Type B pancreatic cell (in vitro differentiated cells): ENCODE data around the gene XKRX. TPM values are rescaled to one million over a fixed set of nuclear protein-coding genes. Genes with fewer than 3 reads are reported as not detected.
A peak's percentile ranks its signal among the peaks of the same experiment; 100 is the strongest.

Experiments used
- DNase-seq: peaks from one replicate; pipeline ENCODE4 v3.0.0; 2021; ENCODE audit warnings: mixed read lengths; ENCODE audit not compliant: unreplicated experiment; ENCODE audit errors: extremely low spot score
- H3K27ac Mint-ChIP-seq: 2 replicates; pipeline ENCODE4 v1.8.0; 2021; ENCODE audit warnings: mild to moderate bottlenecking, mixed read lengths
- H3K27me3 Mint-ChIP-seq: 2 replicates; pipeline ENCODE4 v1.8.0; 2021; ENCODE audit warnings: mixed read lengths
- H3K36me3 Mint-ChIP-seq: 2 replicates; pipeline ENCODE4 v1.8.0; 2021; ENCODE audit warnings: mixed read lengths
- H3K4me1 Mint-ChIP-seq: one replicate; pipeline ENCODE4 v1.8.0; 2021; ENCODE audit warnings: mixed read lengths; ENCODE audit not compliant: unreplicated experiment
- H3K4me3 Mint-ChIP-seq: 2 replicates; pipeline ENCODE4 v1.8.0; 2021; ENCODE audit warnings: mild to moderate bottlenecking, mixed read lengths
- H3K9me3 Mint-ChIP-seq: 2 replicates; pipeline ENCODE4 v1.8.0; 2021; ENCODE audit warnings: mixed read lengths
- CTCF ChIP-seq: fragments of 200-600 bp; sonication (generic); conservative IDR thresholded peaks from 2 replicates; pipeline ENCODE4 v1.5.0; 2021; ENCODE audit warnings: antibody characterized with exemption, mild to moderate bottlenecking
- total RNA-seq: library from RNA; stranded (reverse); gene quantifications from 2 replicates; pipeline ENCODE4 v1.2.1, GENCODE V29; 2021; ENCODE audit warnings: low replicate concordance

XKRX gene
- total RNA-seq, 1 donor from 2014 or later: 1.7 TPM

GRCh38 chrX:100904433-100904832 is 24.3 kb downstream of the XKRX start:
- H3K4me3 Mint-ChIP-seq: no peak overlapping the region
- peaks cover 14% of the 10 kb centered on the region for H3K9me3 Mint-ChIP-seq
- no peaks in the 10 kb centered on the region for H3K4me1 Mint-ChIP-seq
- no peaks in the 10 kb centered on the region for H3K27me3 Mint-ChIP-seq
- TF ChIP-seq CTCF: no peak
- no peaks in the 10 kb centered on the region for H3K36me3 Mint-ChIP-seq
- no peak overlapping the region for H3K27ac Mint-ChIP-seq
- no peak for DNase-seq

DNA sequence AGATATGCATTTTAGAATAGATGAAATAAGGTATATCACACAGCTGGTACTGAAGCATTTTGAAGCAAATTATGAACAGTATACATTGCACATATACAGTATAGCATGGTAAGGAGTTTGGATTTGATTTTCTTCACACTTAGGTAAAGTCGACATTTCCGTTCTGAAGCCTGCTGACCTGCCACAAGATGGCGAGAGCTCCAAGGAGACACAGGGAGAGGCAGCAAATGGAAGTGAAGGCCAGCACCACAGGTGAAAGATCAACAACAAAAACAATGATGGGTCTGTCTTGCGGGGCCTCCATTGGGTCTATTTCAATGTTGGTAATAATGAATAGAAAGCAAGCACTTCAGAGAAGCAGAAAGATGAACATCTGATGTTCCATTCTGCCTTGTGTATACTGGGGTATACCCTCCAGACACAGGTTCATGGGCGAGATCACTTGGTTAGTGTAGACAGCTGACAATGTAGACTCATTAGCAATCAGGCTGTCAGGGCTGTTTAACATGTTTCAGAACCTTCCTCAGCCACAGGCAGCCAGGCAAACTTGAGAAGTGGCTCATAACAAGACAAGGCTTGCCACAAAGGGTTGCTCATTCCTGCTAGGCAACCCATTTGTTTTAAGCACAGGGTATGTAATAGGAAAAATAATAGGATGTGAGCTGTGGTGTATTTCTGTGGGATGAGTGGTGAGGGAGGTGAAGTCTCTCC is 33.2 kb downstream of the XKRX start:
- no peak for DNase-seq
- H3K27me3 Mint-ChIP-seq: no peaks in the 10 kb centered on the region
- no peaks in the 10 kb centered on the region for H3K9me3 Mint-ChIP-seq
- peak; percentile 70 for TF ChIP-seq CTCF
- no peaks in the 10 kb centered on the region for H3K36me3 Mint-ChIP-seq
- no peak overlapping the region for H3K4me3 Mint-ChIP-seq
- H3K27ac Mint-ChIP-seq: peak overlapping the region; percentile 57
- H3K4me1 Mint-ChIP-seq: peaks cover 3% of the 10 kb centered on the region

- DNase-seq: no peak
- no peak for TF ChIP-seq CTCF
- Mint-ChIP-seq H3K4me1 (no peaks in the 10 kb centered on the region), H3K27ac (no peak overlapping the region), H3K36me3 (no peaks in the 10 kb centered on the region), H3K4me3 (no peak overlapping the region), H3K27me3 (no peaks in the 10 kb centered on the region), H3K9me3 (peaks cover 6% of the 10 kb centered on the region)
These were observed 45.1 kb downstream of the XKRX start for GRCh38 chrX:100883654-100884053.

GRCh38 chrX:100880368-100880767 is 48.3 kb downstream of the XKRX start:
- Mint-ChIP-seq H3K4me3 (no peak overlapping the region), H3K9me3 (no peaks in the 10 kb centered on the region), H3K36me3 (no peaks in the 10 kb centered on the region), H3K27ac (no peak overlapping the region), H3K27me3 (no peaks in the 10 kb centered on the region), H3K4me1 (no peaks in the 10 kb centered on the region)
- DNase-seq: no peak
- no peak for TF ChIP-seq CTCF

DNA sequence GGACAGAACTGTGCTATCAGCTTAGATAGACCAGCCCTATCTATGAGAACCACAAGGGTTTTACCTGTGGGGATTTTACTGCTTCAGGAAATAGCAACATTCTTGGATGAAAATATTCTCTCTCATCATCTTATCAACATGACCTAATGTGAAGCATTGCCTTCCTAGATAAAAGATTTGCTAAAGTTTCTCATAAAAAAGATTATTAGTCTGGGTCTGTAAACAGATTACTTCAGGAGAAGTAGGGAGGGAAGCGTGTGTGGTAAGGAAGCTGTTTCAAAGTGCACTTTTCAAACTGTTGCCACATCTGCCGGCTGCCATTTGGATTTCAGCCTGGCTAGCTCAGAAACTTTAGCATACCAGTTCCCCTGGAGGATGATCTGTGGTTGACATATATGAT is 54.4 kb downstream of the XKRX start, which contains the start of gene NOX1:
Gene NOX1 (minus strand): TSS at position 35 of the 400 bp plus-strand sequence. CDS start 220 bp downstream, outside the sequence.
- Mint-ChIP-seq H3K27me3 (no peaks in the 10 kb centered on the region), H3K4me1 (no peaks in the 10 kb centered on the region), H3K27ac (peak within 1 kb of the TSS; percentile 41), H3K4me3 (no peak within 1 kb of the TSS), H3K9me3 (peaks cover 4% of the 10 kb centered on the region), H3K36me3 (no peaks in the 10 kb centered on the region)
- TF ChIP-seq CTCF: no peak
- DNase-seq: no peak
